GM12878 (cell line): Measurements from ENCODE around the gene FAM187B.

Experiments
- ATF3 ChIP-seq: IDR thresholded peaks from 2 replicates; pipeline ENCODE4 v1.6.1; 2011; ENCODE audit warnings: low read depth, mild to moderate bottlenecking, low read length, moderate library complexity, borderline replicate concordance; ENCODE audit errors: extremely low read depth
- CBFB ChIP-seq: IDR thresholded peaks from 2 replicates; pipeline ENCODE4 v1.6.1; 2016; ENCODE audit warnings: antibody characterized with exemption, low read depth
- CHD2 ChIP-seq: IDR thresholded peaks from 2 replicates; pipeline ENCODE4 v1.6.1; 2011; ENCODE audit warnings: low read depth, low read length, improper control_type of control experiment, borderline replicate concordance
- ESRRA ChIP-seq: IDR thresholded peaks from 2 replicates; pipeline ENCODE4 v1.6.1; 2012; ENCODE audit warnings: mild to moderate bottlenecking, low read length, improper control_type of control experiment
- REST ChIP-seq: IDR thresholded peaks from 2 replicates; pipeline ENCODE4 v1.6.1; 2012; ENCODE audit warnings: mild to moderate bottlenecking, low read depth, low read length
- RFX5 ChIP-seq: IDR thresholded peaks from 2 replicates; pipeline ENCODE4 v1.6.1; 2011; ENCODE audit warnings: low read depth, low read length, improper control_type of control experiment
- USF1 ChIP-seq: IDR thresholded peaks from 2 replicates; pipeline ENCODE4 v1.6.1; 2011; ENCODE audit warnings: borderline replicate concordance, low read depth, mild to moderate bottlenecking, moderate library complexity, mixed read lengths, low read length; ENCODE audit not compliant: insufficient read depth; ENCODE audit errors: extremely low read length
- ZNF24 ChIP-seq: fragments of 450-650 bp; IDR thresholded peaks from 2 replicates; pipeline ENCODE4 v1.6.1; 2017; ENCODE audit warnings: antibody characterized with exemption, mild to moderate bottlenecking

- no peak for TF ChIP-seq CBFB
- no peak for TF ChIP-seq CHD2
- TF ChIP-seq ZNF24 = no peak
- TF ChIP-seq ESRRA = no peak
- no peak for TF ChIP-seq ATF3
- TF ChIP-seq RFX5 = no peak
- no peak for TF ChIP-seq REST
- TF ChIP-seq USF1 = no peak
These were observed 48.3 kb upstream of the FAM187B start for GRCh38 chr19:35276706-35277281.
